ENCODE measurements around the gene UBXN7.

DNA sequence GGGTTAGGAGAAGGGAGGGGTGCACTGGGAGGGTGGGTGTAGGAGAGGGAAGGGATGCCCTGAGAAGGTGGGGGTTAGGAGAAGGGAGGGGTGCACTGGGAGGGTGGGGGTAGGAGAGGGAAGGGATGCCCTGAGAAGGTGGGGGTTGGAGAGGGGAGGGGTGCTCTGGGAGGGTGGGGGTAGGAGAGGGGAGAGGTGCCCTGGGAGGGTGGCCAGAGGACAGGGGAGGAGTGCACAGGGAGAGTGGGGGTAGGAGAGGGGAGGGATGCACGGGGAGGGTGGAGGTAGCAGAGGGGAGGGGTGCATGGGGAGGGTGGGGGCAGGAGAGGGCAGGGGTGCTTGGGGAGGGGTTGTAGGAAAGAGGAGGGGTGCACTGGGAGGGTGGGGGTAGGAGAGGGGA is 97.2 kb downstream of the UBXN7 start:
- TF ChIP-seq FOXM1 (IDR thresholded peaks at IDR 0.05; ENCODE audit: borderline replicate concordance) (no peak), BHLHE40 (IDR thresholded peaks at IDR 0.05; ENCODE audit: borderline replicate concordance) (no peak), SP1 (IDR thresholded peaks at IDR 0.05) (no peak), SUZ12 (IDR thresholded peaks at IDR 0.05) (no peak), L3MBTL2 (conservative IDR thresholded peaks at IDR 0.05) (no peak), HDGF (IDR thresholded peaks at IDR 0.05; ENCODE audit: borderline replicate concordance) (no peak), FOXK2 (IDR thresholded peaks at IDR 0.05) (no peak), ZNF384 (IDR thresholded peaks at IDR 0.05) (no peak), FOXA1 (IDR thresholded peaks at IDR 0.05) (no peak), ARNT (IDR thresholded peaks at IDR 0.05) (no peak), TARDBP (IDR thresholded peaks at IDR 0.05) (no peak)
- TF ChIP-seq, protein P1, sequence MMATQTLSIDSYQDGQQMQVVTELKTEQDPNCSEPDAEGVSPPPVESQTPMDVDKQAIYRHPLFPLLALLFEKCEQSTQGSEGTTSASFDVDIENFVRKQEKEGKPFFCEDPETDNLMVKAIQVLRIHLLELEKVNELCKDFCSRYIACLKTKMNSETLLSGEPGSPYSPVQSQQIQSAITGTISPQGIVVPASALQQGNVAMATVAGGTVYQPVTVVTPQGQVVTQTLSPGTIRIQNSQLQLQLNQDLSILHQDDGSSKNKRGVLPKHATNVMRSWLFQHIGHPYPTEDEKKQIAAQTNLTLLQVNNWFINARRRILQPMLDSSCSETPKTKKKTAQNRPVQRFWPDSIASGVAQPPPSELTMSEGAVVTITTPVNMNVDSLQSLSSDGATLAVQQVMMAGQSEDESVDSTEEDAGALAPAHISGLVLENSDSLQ (IDR thresholded peaks at IDR 0.05), result no peak
